Suprapubic skin (tissue), 4 donors: ENCODE data around the gene SYNE1. TPM values are rescaled to one million over a fixed set of nuclear protein-coding genes. Genes with fewer than 3 reads are reported as not detected.

ENCODE experiments used
- DNase-seq, 2 donors: peaks; one replicate each; pipeline ENCODE4 v3.0.0-alpha.2; 2019; ENCODE audit warnings: low spot score in 2 of 2
- H3K27ac ChIP-seq: fragments of 200-600 bp; sonication (generic); one replicate; pipeline ENCODE4 v1.5.1; 2019
- H3K27me3 ChIP-seq: fragments of 200-600 bp; sonication (generic); one replicate; pipeline ENCODE4 v1.5.1; 2019
- H3K36me3 ChIP-seq: fragments of 200-600 bp; sonication (generic); one replicate; pipeline ENCODE4 v1.5.1; 2019
- H3K4me1 ChIP-seq: fragments of 200-600 bp; sonication (generic); one replicate; pipeline ENCODE4 v1.5.1; 2019
- H3K4me3 ChIP-seq: fragments of 200-600 bp; sonication (generic); one replicate; pipeline ENCODE4 v1.5.1; 2019; ENCODE audit warnings: mild to moderate bottlenecking
- H3K9me3 ChIP-seq: fragments of 200-600 bp; sonication (generic); one replicate; pipeline ENCODE4 v1.5.1; 2019
- CTCF ChIP-seq, 2 donors: fragments of 200-600 bp in 1 of 2; fragments of 450-650 bp in 1 of 2; sonication (generic) in 1 of 2; IDR thresholded peaks; one replicate each; pipeline ENCODE4 v1.5.1; 2016 to 2019; ENCODE audit warnings: antibody characterized with exemption in 2 of 2, mild to moderate bottlenecking in 1 of 2, moderate library complexity in 1 of 2
- EP300 ChIP-seq: sonication (generic); formaldehyde crosslinking; IDR thresholded peaks from one replicate; pipeline ENCODE4 v1.6.1; 2017; ENCODE audit warnings: antibody characterized with exemption
- POLR2A ChIP-seq, 2 donors: fragments of 450-650 bp; IDR thresholded peaks; one replicate each; pipeline ENCODE4 v1.6.1; 2017; ENCODE audit warnings: antibody characterized with exemption in 2 of 2, mild to moderate bottlenecking in 2 of 2, moderate library complexity in 2 of 2
- POLR2AphosphoS5 ChIP-seq, 3 donors: sonication (generic); formaldehyde crosslinking; IDR thresholded peaks; one replicate each; pipeline ENCODE4 v1.6.1; 2017; ENCODE audit warnings: antibody characterized with exemption in 3 of 3
- WGBS: methylation state at CpG from one replicate; pipeline ENCODE4 v1.1.5; 2018; 5-methylcytosine and 5-hydroxymethylcytosine counted together
- total RNA-seq, 4 donors: library from RNA; depleted of rRNA; stranded (reverse); fragments of >200 nt; gene quantifications; one replicate each; pipeline ENCODE4 v1.1.0, GENCODE V29; 2016

The SYNE1 gene
- total RNA-seq, 4 donors from 2014 or later: 105 to 184 (median 132) TPM

- H3K27ac ChIP-seq: no peak overlapping the region
- H3K4me1 ChIP-seq: peaks cover 3% of the 10 kb centered on the region
- no peaks in the 10 kb centered on the region for H3K9me3 ChIP-seq
- DNase-seq: no peak
- no peaks in the 10 kb centered on the region for H3K36me3 ChIP-seq
- no peak for TF ChIP-seq EP300
- TF ChIP-seq POLR2A (IDR thresholded peaks at IDR 0.05): no peak
- no peak for TF ChIP-seq POLR2AphosphoS5 (IDR thresholded peaks at IDR 0.05)
- no peak for TF ChIP-seq CTCF (IDR thresholded peaks at IDR 0.05)
- H3K27me3 ChIP-seq: no peaks in the 10 kb centered on the region
- H3K4me3 ChIP-seq: no peak overlapping the region
- 46% methylated on average over 6 of the region's 6 CpGs for WGBS
These were observed 232.9 kb downstream of the SYNE1 start for GRCh38 chr6:152404086-152404857.

GRCh38 chr6:152402791-152403190 lies 234.4 kb downstream of the SYNE1 start:
- H3K36me3 ChIP-seq: no peaks in the 10 kb centered on the region
- no peak overlapping the region for H3K27ac ChIP-seq
- 66% methylated on average over 2 of the region's 2 CpGs for WGBS

GRCh38 chr6:152401978-152402377 lies 235.2 kb downstream of the SYNE1 start:
- H3K36me3 ChIP-seq: no peaks in the 10 kb centered on the region
- 52% methylated on average over 3 of the region's 3 CpGs for WGBS

More at GRCh38 chr6:152402791-152403190, 234.4 kb downstream of the SYNE1 start:
- H3K4me3 ChIP-seq: no peak overlapping the region
- TF ChIP-seq POLR2AphosphoS5 (IDR thresholded peaks at IDR 0.05) (no peak), CTCF (IDR thresholded peaks at IDR 0.05) (no peak), EP300 (no peak), POLR2A (IDR thresholded peaks at IDR 0.05) (no peak)
- H3K27me3 ChIP-seq: no peaks in the 10 kb centered on the region
- DNase-seq: no peak
- no peaks in the 10 kb centered on the region for H3K9me3 ChIP-seq
- H3K4me1 ChIP-seq: peaks cover 3% of the 10 kb centered on the region

GRCh38 chr6:152399399-152399798 lies 237.8 kb downstream of the SYNE1 start:
- Histone ChIP-seq H3K27me3 (no peaks in the 10 kb centered on the region), H3K4me1 (peaks cover 3% of the 10 kb centered on the region), H3K36me3 (no peaks in the 10 kb centered on the region), H3K4me3 (no peak overlapping the region), H3K9me3 (no peaks in the 10 kb centered on the region), H3K27ac (peak overlapping the region; percentile 21)
- WGBS: 73% methylated on average over 5 of the region's 5 CpGs
- no peak for TF ChIP-seq POLR2AphosphoS5 (IDR thresholded peaks at IDR 0.05)
- TF ChIP-seq CTCF (IDR thresholded peaks at IDR 0.05): no peak
- TF ChIP-seq POLR2A (IDR thresholded peaks at IDR 0.05): no peak
- no peak for TF ChIP-seq EP300
- DNase-seq: no peak

More at GRCh38 chr6:152401978-152402377, 235.2 kb downstream of the SYNE1 start:
- DNase-seq: no peak
- H3K4me3 ChIP-seq: no peak overlapping the region
- no peaks in the 10 kb centered on the region for H3K9me3 ChIP-seq
- H3K27me3 ChIP-seq: no peaks in the 10 kb centered on the region
- no peak overlapping the region for H3K27ac ChIP-seq
- H3K4me1 ChIP-seq: peaks cover 3% of the 10 kb centered on the region
- TF ChIP-seq POLR2A (IDR thresholded peaks at IDR 0.05) (no peak), CTCF (IDR thresholded peaks at IDR 0.05) (no peak), POLR2AphosphoS5 (IDR thresholded peaks at IDR 0.05) (no peak), EP300 (no peak)

- TF ChIP-seq POLR2A (IDR thresholded peaks at IDR 0.05): no peak
- TF ChIP-seq EP300: no peak
- no peak for TF ChIP-seq POLR2AphosphoS5 (IDR thresholded peaks at IDR 0.05)
- no peak for TF ChIP-seq CTCF (IDR thresholded peaks at IDR 0.05)
- Histone ChIP-seq H3K27me3 (no peaks in the 10 kb centered on the region), H3K36me3 (no peaks in the 10 kb centered on the region), H3K9me3 (no peaks in the 10 kb centered on the region), H3K27ac (peak overlapping the region; percentile 21), H3K4me1 (peaks cover 3% of the 10 kb centered on the region), H3K4me3 (no peak overlapping the region)
- DNase-seq: no peak
These were observed 238.2 kb downstream of the SYNE1 start for GRCh38 chr6:152398993-152399392.
